Right lobe of liver (tissue), 6 donors: ENCODE data around the gene CXXC1. TPM values are rescaled to one million over a fixed set of nuclear protein-coding genes. Genes with fewer than 3 reads are reported as not detected.

Source experiments
- ATAC-seq, 4 donors: fragments of 200-7000 bp; cut with Tn5 transposase; one replicate each; pipeline ENCODE4 v1.9.1; 2020; ENCODE audit warnings: mild to moderate bottlenecking in 4 of 4, moderate library complexity in 4 of 4
- DNase-seq, 3 donors: peaks; one replicate each; pipeline ENCODE4 v3.0.0-alpha.2; 2020
- H3K27ac ChIP-seq, 3 donors: fragments of 200-600 bp; one replicate each; pipeline ENCODE4 v1.8.0; 2022
- H3K27me3 ChIP-seq, 2 donors: fragments of 200-600 bp; one replicate each; pipeline ENCODE4 v1.8.0; 2022
- H3K36me3 ChIP-seq, 4 donors: fragments of 200-600 bp; sonication (generic) in 1 of 4; one replicate each; pipeline versions ENCODE4 v1.5.1 to v1.8.0; 2017 to 2022; ENCODE audit warnings: control low read depth in 1 of 4
- H3K4me1 ChIP-seq, 4 donors: fragments of 200-600 bp; sonication (generic) in 1 of 4; one replicate each; pipeline versions ENCODE4 v1.5.1 to v1.8.0; 2017 to 2022; ENCODE audit warnings: control low read depth in 1 of 4
- H3K4me3 ChIP-seq, 3 donors: fragments of 200-600 bp; one replicate each; pipeline ENCODE4 v1.8.0; 2022
- H3K9me3 ChIP-seq, 4 donors: fragments of 200-600 bp; sonication (generic) in 1 of 4; one replicate each; pipeline versions ENCODE4 v1.5.1 to v1.8.0; 2017 to 2022; ENCODE audit warnings: control low read depth in 1 of 4
- CTCF ChIP-seq, 4 donors: fragments of 200-600 bp in 3 of 4; fragments of 450-650 bp in 1 of 4; IDR thresholded peaks; one replicate each; pipeline versions ENCODE4 v1.5.1 to v1.8.0; 2016 to 2022; ENCODE audit warnings: antibody characterized with exemption in 4 of 4, mild to moderate bottlenecking in 2 of 4
- POLR2A ChIP-seq: fragments of 450-650 bp; IDR thresholded peaks from one replicate; pipeline ENCODE4 v1.6.1; 2017; ENCODE audit warnings: antibody characterized with exemption, mild to moderate bottlenecking
- WGBS: methylation state at CpG from one replicate; pipeline ENCODE4 v1.1.6; 2018; ENCODE audit warnings: low coverage, low lambda C conversion rate; ENCODE audit not compliant: insufficient coverage; ENCODE audit errors: missing lambda C conversion rate; 5-methylcytosine and 5-hydroxymethylcytosine counted together
- intact Hi-C, 2 donors: fragments of 100-400 bp; cut with DNase I; formaldehyde crosslinking; loops; one replicate each; pipeline versions ENCODE4 v1.11.2 to v1.14.1; 2022
- total RNA-seq, 6 experiments: library from RNA; depleted of rRNA in 2 of 6; stranded (reverse); fragments of >200 nt in 2 of 6; fragmentation: NEBNext Ultra II Directional in 3 of 6; extraction: Animal tissue kit (Norgen Biotek cat#: 25700) in 3 of 6; gene quantifications; one replicate each; pipeline versions ENCODE4 v1.1.0 to v1.2.4, GENCODE V29; 2016 to 2023
- donor health status: DM: no; HTN: yes; CAD: no.
- donor health status: DM: no; HTN: no; CAD: no.
- donor health status: DM: no; HTN: no; CAD: no.
- donor health status: DM: no; HTN: yes; CAD: no.
- donor health status: DM: no; HTN: yes; CAD: no.

CXXC1 gene
- total RNA-seq, 6 experiments from 2014 or later: 16.4 to 34.9 (median 26.1) TPM

- ATAC-seq (no peak), DNase-seq (peak in 2 of 3 donors; percentile 22 to 55)
- TF ChIP-seq POLR2A (no peak), CTCF (IDR thresholded peaks at IDR 0.05) (no peak)
- H3K9me3 ChIP-seq: no peaks in the 10 kb centered on the region
- no peak overlapping the region for H3K27ac ChIP-seq
- intact Hi-C loops: loop anchor here in 1 of 2 donors (10.0 kb wide), 1 partner anchor 69 kb away; no protein-coding TSS in a partner anchor
- WGBS: 96% methylated on average over 16 of the region's 24 CpGs
- no peak overlapping the region for H3K4me3 ChIP-seq
- peaks cover 0 to 2% (median under 1%) of the 10 kb centered on the region in 4 donors for H3K36me3 ChIP-seq
- H3K4me1 ChIP-seq: peaks cover 0 to 7% (median 0%) of the 10 kb centered on the region in 4 donors
- H3K27me3 ChIP-seq: no peaks in the 10 kb centered on the region
These were observed 1.7 kb downstream of the CXXC1 start for GRCh38 chr18:50285631-50286321.

GRCh38 chr18:50285071-50285470, 2.4 kb downstream of the CXXC1 start:
- Histone ChIP-seq H3K27me3 (no peaks in the 10 kb centered on the region), H3K36me3 (peaks cover 0 to 2% (median under 1%) of the 10 kb centered on the region in 4 donors), H3K27ac (no peak overlapping the region), H3K4me1 (peaks cover 0 to 12% (median 3%) of the 10 kb centered on the region in 4 donors), H3K9me3 (no peaks in the 10 kb centered on the region), H3K4me3 (no peak overlapping the region)
- TF ChIP-seq POLR2A (no peak), CTCF (IDR thresholded peaks at IDR 0.05) (no peak)
- peak in 1 of 3 donors; percentile 47 for DNase-seq
- WGBS: 100% methylated on average over 1 of the region's 13 CpGs
- intact Hi-C loops: loop anchor here in 1 of 2 donors (10.0 kb wide), 1 partner anchor 70 kb away; no protein-coding TSS in a partner anchor
- ATAC-seq: no peak

- H3K9me3 ChIP-seq: no peaks in the 10 kb centered on the region
- peaks cover 0 to 4% (median under 1%) of the 10 kb centered on the region in 4 donors for H3K36me3 ChIP-seq
- 95% methylated on average over 13 of the region's 15 CpGs for WGBS
- TF ChIP-seq CTCF (IDR thresholded peaks at IDR 0.05): no peak
- TF ChIP-seq POLR2A: no peak
- peaks cover 0 to 19% (median 6%) of the 10 kb centered on the region in 4 donors for H3K4me1 ChIP-seq
- H3K4me3 ChIP-seq: no peak overlapping the region
- ATAC-seq (no peak), DNase-seq (no peak)
- intact Hi-C loops: loop anchor here in 1 of 2 donors (10.0 kb wide), 1 partner anchor 70 kb away; no protein-coding TSS in a partner anchor
- H3K27me3 ChIP-seq: no peaks in the 10 kb centered on the region
- H3K27ac ChIP-seq: no peak overlapping the region
These were observed 3.1 kb downstream of the CXXC1 start for GRCh38 chr18:50284255-50284885.

- Histone ChIP-seq H3K9me3 (no peaks in the 10 kb centered on the region), H3K27ac (no peak overlapping the region), H3K27me3 (no peaks in the 10 kb centered on the region), H3K4me3 (no peak overlapping the region), H3K36me3 (peaks cover 0 to 11% (median under 1%) of the 10 kb centered on the region in 4 donors), H3K4me1 (peaks cover 0 to 25% (median 6%) of the 10 kb centered on the region in 4 donors)
- WGBS: 89% methylated on average over 23 of the region's 29 CpGs
- ATAC-seq (no peak), DNase-seq (peak in 1 of 3 donors; percentile 37)
- intact Hi-C loops: loop anchor here in 1 of 2 donors (10.0 kb wide), 1 partner anchor 71 kb away; no protein-coding TSS in a partner anchor
- TF ChIP-seq CTCF (IDR thresholded peaks at IDR 0.05): no peak
These were observed 3.9 kb downstream of the CXXC1 start for GRCh38 chr18:50283469-50284209.
